HepG2 (cell line): ENCODE results near the gene NAT14. TPM values are rescaled to one million over a fixed set of nuclear protein-coding genes. Genes with fewer than 3 reads are reported as not detected.
A peak's percentile ranks its signal among the peaks of the same experiment; 100 is the strongest.

ENCODE experiments used
- EZH2 ChIP-seq: conservative IDR thresholded peaks from 2 replicates; pipeline ENCODE4 v1.6.1; 2012; ENCODE audit warnings: mild to moderate bottlenecking, low read depth, low read length, moderate library complexity
- MBNL3 ChIP-seq: fragments of 250-450 bp; sonication (Bioruptor Pico); conservative IDR thresholded peaks from 2 replicates; pipeline ENCODE4 v1.8.0; 2022; ENCODE audit warnings: mild to moderate bottlenecking, inconsistent platforms
- MYNN ChIP-seq: sonication (generic); formaldehyde crosslinking; IDR thresholded peaks from 2 replicates; pipeline ENCODE4 v1.4.0; 2020; ENCODE audit warnings: mild to moderate bottlenecking, low read depth, missing genetic modification reagents
- MYPOP ChIP-seq: sonication (generic); formaldehyde crosslinking; IDR thresholded peaks from 2 replicates; pipeline ENCODE4 v1.8.1; 2023; ENCODE audit warnings: mild to moderate bottlenecking, moderate library complexity, missing genetic modification reagents
- NFKB2 ChIP-seq: sonication (generic); formaldehyde crosslinking; IDR thresholded peaks from 2 replicates; pipeline ENCODE4 v1.4.0; 2020; ENCODE audit warnings: missing genetic modification reagents, borderline replicate concordance
- PRPF4 ChIP-seq: fragments of 200-400 bp; formaldehyde crosslinking; IDR thresholded peaks from 2 replicates; pipeline ENCODE4 v1.6.1; 2016; ENCODE audit warnings: low read length, low read depth; ENCODE audit not compliant: poor library complexity, severe bottlenecking
- SRF ChIP-seq: IDR thresholded peaks from 2 replicates; pipeline ENCODE4 v1.6.1; 2011; ENCODE audit warnings: mild to moderate bottlenecking, low read depth, low read length, moderate library complexity
- SSRP1 ChIP-seq: IDR thresholded peaks from 2 replicates; pipeline ENCODE4 v1.6.1; 2016; ENCODE audit warnings: control low read depth
- ZFP1 ChIP-seq: IDR thresholded peaks from 2 replicates; pipeline ENCODE4 v1.6.1; 2016
- ZNF17 ChIP-seq: sonication (generic); formaldehyde crosslinking; IDR thresholded peaks from 2 replicates; pipeline ENCODE4 v1.5.0; 2020; ENCODE audit warnings: mild to moderate bottlenecking, missing genetic modification reagents
- ZNF343 ChIP-seq: sonication (generic); formaldehyde crosslinking; IDR thresholded peaks from 2 replicates; pipeline ENCODE4 v1.4.0; 2020; ENCODE audit warnings: mild to moderate bottlenecking, missing genetic modification reagents
- ZNF549 ChIP-seq: sonication (generic); formaldehyde crosslinking; IDR thresholded peaks from 2 replicates; pipeline ENCODE4 v1.5.0; 2020; ENCODE audit warnings: missing genetic modification reagents
- ZNF580 ChIP-seq: IDR thresholded peaks from 2 replicates; pipeline ENCODE4 v1.6.1; 2016; ENCODE audit warnings: low read depth, borderline replicate concordance
- ZNF646 ChIP-seq: sonication (generic); formaldehyde crosslinking; IDR thresholded peaks from 2 replicates; pipeline ENCODE4 v1.9.0; 2021; ENCODE audit warnings: mild to moderate bottlenecking, missing genetic modification reagents
- ZNF660 ChIP-seq: sonication (generic); formaldehyde crosslinking; IDR thresholded peaks from 2 replicates; pipeline ENCODE4 v1.5.1; 2020; ENCODE audit warnings: mild to moderate bottlenecking, low read depth, missing genetic modification reagents, borderline replicate concordance
- ZNF792 ChIP-seq: IDR thresholded peaks from 2 replicates; pipeline ENCODE4 v1.6.1; 2016
- polyA plus RNA-seq, 8 experiments: library from polyadenylated mRNA; depleted of rRNA in 3 of 8; stranded (reverse) in 7 of 8; unstranded in 1 of 8; fragments of >200 nt; fragmentation: Illumina TruSeq in 4 of 8; extraction: Trizol in 4 of 8; gene quantifications; 2 replicates each; pipeline versions ENCODE4 v1.2.1 to v1.2.3, GENCODE V29; 2011 to 2016; ENCODE audit warnings: low read depth in 4 of 8, missing spikeins in 1 of 8, mixed read lengths in 1 of 8; ENCODE audit not compliant: insufficient read depth in 1 of 8
- total RNA-seq, 5 experiments: library from RNA; depleted of rRNA; stranded (reverse); fragments of >200 nt; fragmentation: Illumina TruSeq; extraction: Trizol; gene quantifications; 2 replicates each; pipeline ENCODE4 v1.2.3, GENCODE V29; 2016; ENCODE audit warnings: low read depth in 1 of 5

NAT14 gene
- total and polyA plus RNA-seq, 2 of the 13 experiments (the other 11 are each of a cell fraction or from before 2014, with no cell fraction given), result 20.7 to 22.3 TPM

- TF ChIP-seq MYPOP (peak; percentile 13; the same call in 1 of the 2 replicates), NFKB2 (CRISPR knock-in tag) (peak; percentile 84; the same call in 1 of the 2 replicates), ZNF660 (no peak), ZNF646 (CRISPR knock-in tag) (no peak), SSRP1 (CRISPR knock-in tag) (peak; percentile 86), PRPF4 (no peak), ZFP1 (CRISPR knock-in tag) (0 out of 2 replicates have a peak, but pooled peaks have one; percentile 41), ZNF792 (CRISPR knock-in tag) (no peak), MBNL3 (CRISPR knock-in tag) (no peak), ZNF343 (CRISPR knock-in tag) (no peak), ZNF549 (no peak), MYNN (no peak), SRF (no peak), EZH2 (no peak), ZNF580 (CRISPR knock-in tag) (peak; percentile 78; the same call in 1 of the 2 replicates), ZNF17 (CRISPR knock-in tag) (no peak)
These were observed 23.6 kb upstream of the NAT14 start, which contains the start of gene ISOC2 (continued) for GRCh38 chr19:55461259-55461973.
